KBM-7 (cell line): ENCODE results near the gene SYT15.
"Not testable (repeated sequence)": the region's sequence is repeated elsewhere in the genome, so short reads cannot be mapped to it uniquely, and the experiment has no call there.

Experiments
- DNase-seq: peaks from one replicate; pipeline ENCODE4 v3.0.0-alpha.2; 2015
- in situ Hi-C: fragments of 300-500 bp; cut with MboI; formaldehyde crosslinking; loops from 2 replicates; pipeline ENCODE4 v1.14.3; 2020; ENCODE audit warnings: low sequenced_read_pairs, low pct_unique_long_range_greater_than_20kb, mixed read lengths

SYT15 gene

DNA sequence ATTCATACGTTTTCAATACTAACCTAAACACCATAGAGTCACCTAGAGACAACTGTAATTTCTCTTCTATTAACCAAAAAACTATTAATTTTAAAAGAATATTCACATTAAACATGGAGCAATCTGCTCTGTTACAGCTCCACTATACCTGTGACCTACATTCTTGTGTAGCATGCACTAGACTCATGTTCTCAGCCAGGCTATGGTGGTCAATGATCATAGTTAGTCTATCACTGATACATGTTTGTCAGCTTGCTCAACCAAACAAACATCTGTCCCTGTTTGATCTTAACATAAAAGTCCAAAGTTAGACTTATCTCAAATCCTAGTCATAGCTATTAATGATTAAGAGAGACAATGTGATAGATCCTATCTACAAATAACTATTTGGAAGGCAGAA lies 50.9 kb downstream of the SYT15 start:
- DNase-seq, in situ Hi-C loops: not testable (repeated sequence)

DNA sequence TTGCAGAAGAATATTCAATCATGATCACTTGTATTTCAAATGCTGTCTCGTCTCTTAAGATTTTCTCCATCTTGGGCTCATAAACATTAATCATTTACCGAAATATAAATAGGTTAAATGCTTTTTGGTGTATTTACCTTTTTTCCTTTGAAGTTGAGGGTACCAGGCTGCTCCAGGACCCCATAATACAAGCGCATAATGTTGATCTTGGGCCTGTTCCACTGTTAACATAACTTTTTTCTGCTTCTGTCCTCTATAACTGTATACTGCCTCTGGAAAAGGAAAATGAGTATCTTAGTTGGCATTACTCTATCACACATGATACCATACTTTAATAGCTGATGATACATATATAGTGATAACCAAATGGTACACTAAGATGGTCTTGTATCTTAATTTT lies 51.9 kb downstream of the SYT15 start:
- in situ Hi-C loops, DNase-seq: not testable (repeated sequence)

DNA sequence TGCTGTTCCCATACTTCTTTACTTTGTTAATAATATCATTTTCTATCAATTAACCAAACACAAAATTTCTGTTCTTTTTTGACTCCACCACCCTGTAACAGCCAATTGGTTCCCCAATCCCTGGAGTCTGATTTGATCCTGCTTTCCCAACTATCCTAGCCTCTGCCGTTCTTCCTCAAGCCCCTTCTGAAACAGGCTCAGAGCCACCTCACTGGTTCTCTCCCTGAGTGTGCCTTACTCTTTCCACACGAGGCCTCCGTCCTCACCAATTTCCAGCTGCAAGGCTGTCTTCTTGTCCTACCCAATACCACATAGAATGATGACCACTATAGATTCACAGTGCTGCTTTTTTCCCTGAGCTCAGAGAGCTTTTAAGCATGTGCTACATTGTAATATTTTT lies 52.8 kb downstream of the SYT15 start:
- DNase-seq, in situ Hi-C loops: not testable (repeated sequence)

DNA sequence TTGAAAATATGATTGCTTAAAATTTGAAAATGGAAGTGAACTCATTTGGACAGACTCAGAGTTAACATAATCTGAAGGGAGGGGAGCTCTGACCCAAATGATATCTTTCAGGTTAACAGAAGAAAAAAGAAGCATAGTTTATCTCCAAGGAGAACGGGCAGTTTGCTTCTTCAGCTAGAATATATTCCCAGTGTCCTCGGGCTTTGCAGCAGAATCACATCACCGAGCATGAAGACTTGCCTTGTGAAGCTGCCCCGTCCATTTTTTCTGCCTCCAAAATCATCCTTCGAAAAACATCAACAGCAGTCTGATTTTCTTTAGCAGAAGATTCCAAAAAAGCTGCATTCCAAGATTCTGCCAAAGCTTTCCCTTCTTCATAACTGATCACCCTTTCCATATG lies 55.8 kb downstream of the SYT15 start:
- DNase-seq, in situ Hi-C loops: not testable (repeated sequence)

DNA sequence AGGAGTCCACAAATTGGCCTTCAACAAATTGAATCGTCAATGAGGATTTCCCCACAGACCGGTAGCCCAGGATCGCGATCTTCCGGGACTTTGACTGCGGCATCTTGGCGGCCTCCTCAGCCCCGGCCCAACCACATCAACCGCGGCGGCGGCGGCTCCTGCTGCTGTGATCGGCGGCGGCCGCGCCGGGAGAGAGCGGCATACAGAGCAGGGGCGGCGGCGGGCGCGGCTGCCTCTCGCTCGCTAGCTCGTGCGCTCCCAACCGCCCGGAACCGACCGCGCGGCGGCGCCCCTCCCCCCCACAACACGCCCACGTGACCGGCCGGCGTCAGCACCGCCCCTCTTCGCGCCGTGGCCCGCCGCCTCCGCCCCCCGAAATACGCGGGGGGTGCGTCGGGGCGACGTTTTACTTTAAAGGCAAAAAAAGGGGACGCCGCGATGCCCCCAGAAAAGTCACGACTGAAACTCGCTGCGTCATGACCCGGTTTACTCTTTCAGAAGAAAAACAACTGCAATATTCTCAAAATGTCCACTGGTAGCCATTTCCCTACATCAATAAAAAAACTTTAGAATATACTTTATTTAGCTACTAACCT lies 56.5 kb downstream of the SYT15 start:
- in situ Hi-C loops, DNase-seq: not testable (repeated sequence)

DNA sequence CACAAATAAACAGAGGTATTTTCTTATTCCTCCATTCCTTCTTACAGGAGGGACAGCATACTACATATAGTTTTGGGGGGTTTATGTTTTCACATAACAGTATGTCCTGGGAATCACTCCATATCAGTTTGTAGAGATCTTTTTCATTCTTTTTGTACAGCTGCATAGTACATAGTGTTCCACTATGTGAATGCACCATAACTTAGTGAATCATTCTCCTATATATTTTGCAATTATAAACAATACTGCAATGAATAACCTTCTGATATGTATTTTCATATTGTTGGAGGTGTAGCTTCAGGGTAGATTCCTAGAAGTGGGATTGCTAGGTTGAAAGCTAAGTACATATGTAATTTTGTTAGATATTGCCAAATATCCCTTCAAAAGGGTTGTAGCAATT lies 61.1 kb downstream of the SYT15 start:
- in situ Hi-C loops, DNase-seq: not testable (repeated sequence)
